GM19099 (cell line): Measurements from ENCODE around the gene GDPD3.

ENCODE experiments used
- POLR2A ChIP-seq: IDR thresholded peaks from 3 replicates; pipeline ENCODE4 v1.6.1; 2011; ENCODE audit warnings: low read depth; ENCODE audit not compliant: insufficient read length; ENCODE audit errors: extremely low read depth

The GDPD3 gene

DNA sequence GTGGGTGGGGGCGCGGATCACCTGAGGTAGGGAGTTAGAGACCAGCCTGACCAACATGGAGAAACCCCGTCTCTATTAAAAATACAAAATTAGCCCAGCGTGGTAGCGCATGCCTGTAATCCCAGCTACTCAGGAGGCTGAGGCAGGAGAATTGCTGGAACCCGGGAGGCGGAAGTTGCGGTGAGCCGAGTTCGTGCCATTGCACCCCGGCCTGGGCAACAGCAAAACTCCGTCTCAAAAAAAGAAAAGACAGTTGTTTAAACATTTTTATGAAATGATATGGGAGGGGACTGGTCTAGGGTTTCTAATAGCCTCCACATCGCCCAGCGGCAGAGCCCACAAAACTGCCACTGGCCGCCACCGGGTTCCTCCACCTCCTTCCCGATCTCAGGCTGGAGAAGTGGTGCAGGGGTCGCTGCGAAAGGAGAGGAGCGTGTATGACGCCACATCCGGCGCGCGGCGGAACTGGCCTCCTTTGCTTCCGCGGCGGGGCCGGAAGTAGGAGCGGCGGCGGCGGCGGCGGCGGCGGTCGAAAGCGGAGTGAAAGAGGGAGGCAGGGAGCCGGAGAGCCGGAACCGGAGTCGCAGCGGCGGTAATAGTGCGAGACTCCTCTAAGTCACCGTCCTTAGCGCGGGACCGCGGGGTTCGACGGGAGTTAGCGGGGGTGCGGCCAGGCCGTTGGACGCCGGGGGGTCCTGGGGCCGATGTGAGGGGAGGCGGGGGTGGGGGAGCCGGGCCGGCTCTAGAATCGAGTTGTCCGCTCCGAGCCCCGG, 37.6 kb downstream of the GDPD3 start, which contains the start of gene PPP4C:
Gene PPP4C (plus strand): TSS at position 492 of the 773 bp plus-strand sequence. CDS start 384 bp downstream, outside the sequence.
- TF ChIP-seq POLR2A = peak; percentile 95

DNA sequence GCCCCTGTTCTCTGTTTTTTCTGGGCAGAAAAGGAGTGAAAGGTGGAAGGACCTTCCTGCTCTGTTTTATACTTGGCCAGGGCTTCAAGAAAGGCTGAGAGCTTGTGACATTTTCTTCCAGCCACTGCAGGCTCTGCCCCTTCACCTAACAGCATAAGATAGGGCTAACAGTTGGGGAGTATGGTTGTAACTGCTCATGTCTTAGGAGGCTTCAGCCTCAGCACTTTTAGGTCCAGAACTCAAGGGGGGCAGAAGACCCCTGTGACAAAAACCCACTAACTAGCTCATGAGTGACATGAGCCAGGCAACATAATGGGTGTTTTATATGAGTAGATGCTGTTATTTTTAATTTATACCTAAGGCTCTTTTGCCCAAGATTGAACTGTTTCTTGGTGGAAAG, 42.8 kb downstream of the GDPD3 start:
- no peak for TF ChIP-seq POLR2A

DNA sequence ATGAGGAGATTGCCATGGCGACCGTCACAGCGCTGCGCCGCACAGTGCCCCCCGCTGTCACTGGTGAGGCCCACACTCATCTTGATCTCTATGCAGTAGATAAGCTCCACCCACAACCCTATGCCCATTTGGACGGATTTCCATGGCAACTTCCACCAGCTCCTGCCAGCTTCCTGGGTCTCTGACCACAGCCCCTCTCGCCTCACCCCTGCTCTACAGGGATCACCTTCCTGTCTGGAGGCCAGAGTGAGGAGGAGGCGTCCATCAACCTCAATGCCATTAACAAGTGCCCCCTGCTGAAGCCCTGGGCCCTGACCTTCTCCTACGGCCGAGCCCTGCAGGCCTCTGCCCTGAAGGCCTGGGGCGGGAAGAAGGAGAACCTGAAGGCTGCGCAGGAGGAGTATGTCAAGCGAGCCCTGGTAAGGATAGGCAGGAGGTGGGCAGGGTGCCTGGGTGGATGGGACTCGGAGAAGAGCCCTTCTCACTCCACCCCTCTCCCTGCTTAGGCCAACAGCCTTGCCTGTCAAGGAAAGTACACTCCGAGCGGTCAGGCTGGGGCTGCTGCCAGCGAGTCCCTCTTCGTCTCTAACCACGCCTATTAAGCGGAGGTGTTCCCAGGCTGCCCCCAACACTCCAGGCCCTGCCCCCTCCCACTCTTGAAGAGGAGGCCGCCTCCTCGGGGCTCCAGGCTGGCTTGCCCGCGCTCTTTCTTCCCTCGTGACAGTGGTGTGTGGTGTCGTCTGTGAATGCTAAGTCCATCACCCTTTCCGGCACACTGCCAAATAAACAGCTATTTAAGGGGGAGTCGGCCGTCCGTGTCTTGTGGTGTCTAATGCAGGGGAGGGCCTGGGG, 43.5 kb downstream of the GDPD3 start:
- no peak for TF ChIP-seq POLR2A

DNA sequence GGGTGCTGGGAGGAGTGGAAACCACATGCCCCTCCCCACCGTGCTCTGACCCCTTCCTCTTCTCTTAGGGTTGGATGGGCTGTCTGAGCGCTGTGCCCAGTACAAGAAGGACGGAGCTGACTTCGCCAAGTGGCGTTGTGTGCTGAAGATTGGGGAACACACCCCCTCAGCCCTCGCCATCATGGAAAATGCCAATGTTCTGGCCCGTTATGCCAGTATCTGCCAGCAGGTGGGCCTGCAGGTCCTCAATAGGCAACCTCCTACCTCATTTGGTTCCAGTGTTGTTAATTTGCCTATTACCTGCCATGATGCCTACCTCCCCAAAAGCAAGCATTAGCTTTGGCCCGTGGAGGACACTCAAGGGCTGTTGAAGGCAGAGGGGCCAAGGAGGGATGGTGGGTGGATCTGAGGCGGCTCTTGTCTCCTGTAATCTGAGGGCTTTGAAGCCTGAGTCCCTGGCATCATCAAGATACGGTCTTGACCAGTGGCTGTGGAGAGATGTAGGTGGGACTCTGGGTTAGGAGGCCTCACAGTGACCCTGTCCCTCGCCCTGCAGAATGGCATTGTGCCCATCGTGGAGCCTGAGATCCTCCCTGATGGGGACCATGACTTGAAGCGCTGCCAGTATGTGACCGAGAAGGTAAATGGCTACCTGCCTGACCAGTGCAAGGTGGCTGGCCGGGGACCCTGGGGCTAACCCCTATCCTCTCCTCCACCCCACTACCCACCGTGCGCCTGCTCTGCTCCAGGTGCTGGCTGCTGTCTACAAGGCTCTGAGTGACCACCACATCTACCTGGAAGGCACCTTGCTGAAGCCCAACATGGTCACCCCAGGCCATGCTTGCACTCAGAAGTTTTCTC, 44.4 kb downstream of the GDPD3 start:
- TF ChIP-seq POLR2A = no peak

DNA sequence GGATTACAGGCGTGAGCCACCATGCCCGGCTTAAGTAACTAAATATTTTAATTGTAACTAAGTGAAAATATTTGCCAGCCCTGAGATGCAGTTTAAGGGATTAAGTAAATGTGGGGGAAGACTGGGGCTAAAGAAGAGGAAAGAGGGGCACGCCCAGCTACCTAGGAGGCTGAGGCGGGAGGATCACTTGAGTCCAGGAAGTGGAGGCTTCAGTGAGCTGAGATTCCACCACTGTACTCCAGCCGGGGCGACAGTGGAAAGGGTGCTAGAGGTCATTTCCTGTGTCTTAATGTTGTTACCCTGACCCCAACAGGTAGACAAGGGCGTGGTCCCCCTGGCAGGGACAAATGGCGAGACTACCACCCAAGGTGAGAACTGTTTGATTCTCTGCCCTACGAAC, 45.0 kb downstream of the GDPD3 start:
- no peak for TF ChIP-seq POLR2A

DNA sequence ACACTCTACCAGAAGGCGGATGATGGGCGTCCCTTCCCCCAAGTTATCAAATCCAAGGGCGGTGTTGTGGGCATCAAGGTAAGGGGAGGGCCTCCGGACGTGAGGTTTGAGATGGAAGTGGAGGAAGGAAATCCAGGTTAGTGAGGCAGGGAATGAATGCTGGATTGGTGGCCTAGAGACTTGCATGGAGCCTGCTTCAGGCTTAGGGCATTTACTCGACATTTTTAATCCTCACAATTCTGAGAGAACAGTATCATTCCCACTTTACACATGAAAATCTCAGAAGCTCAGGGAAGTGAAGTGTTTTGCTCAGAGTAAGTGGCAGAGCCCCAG, 45.8 kb downstream of the GDPD3 start:
- no peak for TF ChIP-seq POLR2A

DNA sequence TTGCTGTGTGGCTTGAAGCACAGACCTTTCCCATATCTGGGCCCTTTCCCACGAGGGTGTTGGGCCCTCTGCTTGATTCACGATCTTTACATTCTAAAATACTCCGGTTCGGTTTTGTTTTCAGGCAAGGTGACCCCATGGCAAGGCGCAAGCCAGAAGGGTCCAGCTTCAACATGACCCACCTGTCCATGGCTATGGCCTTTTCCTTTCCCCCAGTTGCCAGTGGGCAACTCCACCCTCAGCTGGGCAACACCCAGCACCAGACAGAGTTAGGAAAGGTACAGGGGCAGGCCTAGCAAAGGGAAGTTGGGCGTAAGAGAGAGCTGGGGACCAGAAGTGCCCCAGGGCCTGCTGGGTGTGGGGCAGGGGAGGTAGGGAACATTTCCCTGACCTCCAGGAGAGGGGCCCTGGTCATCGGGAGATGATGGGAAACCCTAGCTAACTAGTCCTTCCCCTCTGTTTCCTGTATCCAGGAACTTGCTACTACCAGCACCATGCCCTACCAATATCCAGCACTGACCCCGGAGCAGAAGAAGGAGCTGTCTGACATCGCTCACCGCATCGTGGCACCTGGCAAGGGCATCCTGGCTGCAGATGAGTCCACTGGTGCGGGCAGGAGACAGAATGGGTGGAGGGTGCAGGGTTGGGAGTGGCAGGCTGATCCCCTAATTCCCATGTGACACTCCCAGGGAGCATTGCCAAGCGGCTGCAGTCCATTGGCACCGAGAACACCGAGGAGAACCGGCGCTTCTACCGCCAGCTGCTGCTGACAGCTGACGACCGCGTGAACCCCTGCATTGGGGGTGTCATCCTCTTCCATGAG, 46.4 kb downstream of the GDPD3 start:
- TF ChIP-seq POLR2A = no peak

DNA sequence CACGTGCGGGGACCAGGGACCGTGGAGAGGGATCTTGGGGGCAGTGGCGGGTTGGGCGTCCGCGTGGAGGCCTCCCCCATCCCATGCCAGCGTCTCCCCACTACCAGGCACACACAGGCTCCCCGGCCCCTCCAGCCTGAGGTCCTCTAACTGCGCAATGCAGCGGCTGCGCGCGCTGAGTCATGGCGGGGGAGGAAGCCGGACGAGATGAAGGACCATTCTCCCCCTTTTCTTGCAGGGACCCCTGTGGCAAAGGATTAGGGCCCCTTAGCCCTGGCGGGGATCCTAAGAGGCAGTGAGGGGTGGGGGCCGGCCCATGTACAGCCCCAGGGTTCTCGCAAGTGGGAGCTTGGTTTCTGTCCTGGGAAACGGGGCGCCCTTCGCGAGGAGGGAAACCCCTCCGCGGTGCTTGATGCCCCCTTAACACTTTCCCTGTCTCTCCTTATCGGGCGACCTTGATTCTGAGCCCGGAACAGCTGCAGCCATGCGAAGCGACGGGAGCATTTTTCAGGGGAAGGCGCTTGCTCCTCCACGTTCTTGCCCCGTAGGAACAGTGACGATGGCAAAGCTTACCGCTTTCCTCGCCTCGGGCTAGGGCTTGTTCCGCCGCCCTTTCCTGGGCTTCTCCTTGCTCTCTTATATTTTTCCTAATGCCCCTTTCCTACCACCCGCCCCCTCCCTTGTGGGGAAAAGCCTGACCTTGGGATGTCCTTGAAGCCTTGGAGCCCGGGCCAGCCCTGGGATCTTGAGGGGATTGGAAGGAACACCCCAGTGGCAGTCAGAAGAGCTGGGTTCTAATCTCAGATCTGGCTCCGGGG, 47.2 kb downstream of the GDPD3 start:
- TF ChIP-seq POLR2A = no peak

DNA sequence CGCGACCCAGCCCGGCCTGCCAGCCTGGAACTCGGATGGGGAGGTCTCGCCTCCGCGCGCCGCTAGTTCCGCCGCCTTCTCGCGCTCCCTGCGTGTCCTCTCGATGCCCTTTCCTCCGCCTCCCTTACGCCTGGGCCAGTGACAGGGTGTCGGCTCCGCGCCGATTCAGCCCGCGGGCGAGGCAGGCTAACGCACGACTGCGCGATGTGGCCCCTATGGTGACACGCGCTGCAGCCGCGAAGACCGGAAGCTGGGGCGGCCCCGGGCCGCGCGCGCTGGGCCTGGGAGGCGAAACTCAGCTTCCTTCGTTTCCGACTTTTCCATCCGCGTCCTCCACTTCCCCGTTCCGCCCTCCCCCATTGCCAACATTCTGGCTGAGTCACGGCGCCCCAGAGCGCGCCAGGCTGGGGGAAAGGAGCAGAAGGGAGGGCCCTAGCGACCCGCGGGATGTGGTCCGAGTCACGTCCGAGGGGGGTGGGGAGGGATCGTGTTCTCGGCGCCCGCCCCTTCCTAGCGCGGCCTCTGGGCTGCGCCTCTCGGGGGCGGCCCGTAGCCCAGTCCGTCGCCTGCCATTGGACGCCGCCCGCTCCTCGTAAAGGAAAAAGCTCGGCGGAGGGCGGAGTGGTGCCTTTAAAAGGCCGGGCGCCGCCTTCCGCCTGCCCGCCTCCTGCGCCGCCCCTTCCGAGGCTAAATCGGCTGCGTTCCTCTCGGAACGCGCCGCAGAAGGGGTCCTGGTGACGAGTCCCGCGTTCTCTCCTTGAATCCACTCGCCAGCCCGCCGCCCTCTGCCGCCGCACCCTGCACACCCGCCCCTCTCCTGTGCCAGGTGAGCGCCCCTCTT, 48.0 kb downstream of the GDPD3 start, which contains the start of gene ALDOA:
Gene ALDOA (plus strand): TSS at position 659 of the 841 bp plus-strand sequence. CDS start 1,138 bp downstream, outside the sequence.
- TF ChIP-seq POLR2A = peak; percentile 95

DNA sequence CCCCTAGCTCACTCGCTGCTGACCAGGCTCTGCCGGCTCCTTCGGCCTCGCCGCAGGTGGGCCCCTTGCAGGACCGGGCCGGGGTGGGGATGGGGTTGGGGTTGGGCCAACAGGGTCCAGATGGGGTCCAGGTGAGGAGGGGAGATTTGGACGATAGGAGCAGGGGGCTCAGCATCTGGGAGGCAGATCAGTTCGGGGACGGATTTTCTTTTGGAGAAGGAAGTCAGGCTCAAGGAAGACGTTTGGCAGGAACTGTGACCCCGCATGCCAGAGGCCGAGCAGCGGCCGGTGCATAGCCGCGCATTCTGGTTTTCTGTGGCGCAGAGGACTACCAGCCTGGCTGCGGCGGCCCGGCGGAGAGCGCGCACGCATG, 48.6 kb downstream of the GDPD3 start:
- no peak for TF ChIP-seq POLR2A

DNA sequence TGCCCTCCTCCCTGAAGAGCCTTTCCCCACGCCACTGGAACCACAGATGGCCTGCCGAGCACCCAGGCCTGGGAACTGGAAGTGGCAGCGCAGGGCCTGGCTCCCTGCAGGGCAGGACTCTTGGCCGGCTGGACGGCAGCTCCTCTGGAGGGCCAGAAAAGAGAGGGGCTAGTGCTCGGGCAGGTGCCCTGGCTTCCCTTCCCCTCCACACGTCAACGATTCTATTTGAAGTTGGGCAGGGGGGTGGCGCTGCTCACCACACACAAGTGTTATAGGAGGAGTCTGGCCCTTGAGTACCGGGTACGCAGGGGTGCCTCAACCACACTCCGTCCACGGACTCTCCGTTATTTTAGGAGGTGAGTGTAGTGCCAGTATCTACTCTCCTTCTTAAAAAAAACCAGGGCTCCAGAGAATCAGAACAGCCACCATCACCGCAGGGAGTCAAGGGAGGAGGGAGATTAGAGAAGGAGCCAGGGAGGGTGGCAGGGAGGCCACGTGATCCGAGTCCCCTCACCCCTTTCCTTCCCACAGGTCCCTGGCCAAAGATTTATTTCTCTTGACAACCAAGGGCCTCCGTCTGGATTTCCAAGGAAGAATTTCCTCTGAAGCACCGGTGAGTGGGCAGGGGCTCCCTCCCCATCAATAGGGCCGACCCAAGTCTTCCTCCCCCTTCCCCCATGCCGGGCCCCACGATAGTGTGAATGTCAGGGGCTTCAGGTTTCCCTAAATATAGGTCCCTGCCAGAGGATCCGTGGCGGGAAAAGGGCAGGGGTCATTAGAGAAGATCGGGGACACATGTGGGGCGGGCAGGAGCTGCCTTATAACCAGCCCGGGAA, 49.2 kb downstream of the GDPD3 start:
- peak; percentile 49 for TF ChIP-seq POLR2A

DNA sequence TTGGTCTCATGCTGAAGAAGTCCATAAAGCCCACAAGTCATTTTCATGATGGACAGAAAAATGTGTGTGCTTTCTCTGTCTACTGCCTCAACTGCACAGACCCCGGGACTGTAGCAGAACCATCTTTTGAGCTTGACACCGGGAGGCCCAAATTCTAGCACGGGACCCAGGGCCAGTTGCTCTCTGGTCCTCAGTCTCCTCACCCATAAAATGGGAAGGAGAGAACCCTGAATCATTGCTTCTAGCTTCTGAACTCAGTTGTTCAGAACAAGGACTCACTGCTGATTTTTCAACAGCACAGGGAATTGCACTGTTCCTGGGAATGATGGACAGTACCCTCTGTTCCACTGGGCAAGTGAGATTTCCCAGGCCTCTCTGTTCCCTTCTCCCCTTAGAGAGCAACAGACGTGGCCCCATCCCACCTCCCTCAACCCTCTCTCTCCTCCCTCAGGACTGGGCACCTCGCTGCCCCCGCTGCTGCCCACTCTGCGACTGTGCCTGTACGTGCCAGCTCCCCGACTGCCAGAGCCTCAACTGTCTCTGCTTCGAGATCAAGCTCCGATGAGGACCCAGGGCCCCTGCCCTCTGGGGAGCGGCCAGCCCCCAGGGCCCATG, 50.0 kb downstream of the GDPD3 start:
- no peak for TF ChIP-seq POLR2A
